Heart left ventricle (tissue), 13 donors: Measurements from ENCODE around the gene USP35.

Experiments used
- CTCF ChIP-seq, 12 donors: fragments of 200-600 bp; sonication (generic) in 4 of 12; IDR thresholded peaks; one replicate each; pipeline versions ENCODE4 v1.5.0 to v1.8.0; 2018 to 2022; ENCODE audit warnings: antibody characterized with exemption in 12 of 12, mild to moderate bottlenecking in 5 of 12
- POLR2A ChIP-seq, 2 donors: fragments of 450-650 bp; IDR thresholded peaks; one replicate each; pipeline ENCODE4 v1.6.1; 2017; ENCODE audit warnings: antibody characterized with exemption in 2 of 2, mild to moderate bottlenecking in 2 of 2, moderate library complexity in 2 of 2
- donor health status: ischemic (EF 13 %, LVEDD 7.1; RV severe dilation, severe dysfunction).
- donor health status: DM: no; HTN: yes; CAD: no.
- donor health status: DM: no; HTN: no; CAD: no.
- donor health status: ischemic (EF 25% LVEDD 6.9; RV normal size, moderate dysfunction).
- donor health status: ischemic (EF 25% LVEDD 5.7; RV mildly dilated, moderate dysfunction).
- donor health status: ischemic (EF 35%, LVEDD 5.7; RV mildly dilated, moderate dysfunction).
- donor health status: nonischemic (EF 11% LVEDD 7.7; RV severe dilation, severe dysfunction).
- donor health status: DM: yes; HTN: yes; CAD: no.
- donor health status: PGD.
- donor health status: ischemic (EF 29% LVEDD 5.4; RV normal size, mild dysfunction).
- donor health status: nonischemic (EF 23%, LVEDD 6.1; RV moderate dilation, normal function).

GRCh38 chr11:78208257-78209165 lies 19.8 kb downstream of the USP35 start:
- TF ChIP-seq CTCF (IDR thresholded peaks at IDR 0.05) (no peak), POLR2A (IDR thresholded peaks at IDR 0.05) (no peak)
